ENCODE measurements around the gene CSRP3.

DNA sequence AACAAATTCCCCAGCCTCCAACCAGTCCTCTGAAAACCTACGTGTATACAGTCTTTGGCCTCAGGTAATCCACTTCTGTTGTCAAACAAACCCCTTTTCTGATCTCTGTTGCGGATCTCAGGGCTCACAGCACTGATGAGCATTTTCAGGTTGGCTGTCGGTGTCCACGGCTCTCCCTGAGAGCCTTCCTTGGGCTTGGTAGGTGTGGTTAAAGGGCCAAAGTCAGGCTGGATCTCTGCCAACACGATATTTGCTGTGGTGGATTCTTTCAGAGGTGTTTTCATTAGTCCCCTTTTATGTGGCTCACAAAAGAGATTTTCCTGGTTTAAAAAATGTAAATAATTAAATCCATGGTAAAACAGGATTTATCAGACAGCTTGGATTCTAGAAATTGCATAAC is 36.0 kb upstream of the CSRP3 start:
- TF ChIP-seq, protein P1, sequence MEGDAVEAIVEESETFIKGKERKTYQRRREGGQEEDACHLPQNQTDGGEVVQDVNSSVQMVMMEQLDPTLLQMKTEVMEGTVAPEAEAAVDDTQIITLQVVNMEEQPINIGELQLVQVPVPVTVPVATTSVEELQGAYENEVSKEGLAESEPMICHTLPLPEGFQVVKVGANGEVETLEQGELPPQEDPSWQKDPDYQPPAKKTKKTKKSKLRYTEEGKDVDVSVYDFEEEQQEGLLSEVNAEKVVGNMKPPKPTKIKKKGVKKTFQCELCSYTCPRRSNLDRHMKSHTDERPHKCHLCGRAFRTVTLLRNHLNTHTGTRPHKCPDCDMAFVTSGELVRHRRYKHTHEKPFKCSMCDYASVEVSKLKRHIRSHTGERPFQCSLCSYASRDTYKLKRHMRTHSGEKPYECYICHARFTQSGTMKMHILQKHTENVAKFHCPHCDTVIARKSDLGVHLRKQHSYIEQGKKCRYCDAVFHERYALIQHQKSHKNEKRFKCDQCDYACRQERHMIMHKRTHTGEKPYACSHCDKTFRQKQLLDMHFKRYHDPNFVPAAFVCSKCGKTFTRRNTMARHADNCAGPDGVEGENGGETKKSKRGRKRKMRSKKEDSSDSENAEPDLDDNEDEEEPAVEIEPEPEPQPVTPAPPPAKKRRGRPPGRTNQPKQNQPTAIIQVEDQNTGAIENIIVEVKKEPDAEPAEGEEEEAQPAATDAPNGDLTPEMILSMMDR (IDR thresholded peaks at IDR 0.05; ENCODE audit: insufficient read depth, low read length, poor library complexity, severe bottlenecking), result no peak
- no peak for TF ChIP-seq EZH2phosphoT487 (conservative IDR thresholded peaks at IDR 0.05; ENCODE audit: low read length)

All from SU-DHL-6 (cell line).